ENCODE measurements around the gene TMCC3. TPM values are rescaled to one million over a fixed set of nuclear protein-coding genes. Genes with fewer than 3 reads are reported as not detected.
"Not testable (repeated sequence)": the region's sequence is repeated elsewhere in the genome, so short reads cannot be mapped to it uniquely, and the experiment has no call there.

Gene TMCC3
- polyA plus RNA-seq, 1 donor (not counting 4 experiments of a cell fraction or from before 2014, with no cell fraction given), result 18.9 TPM

GRCh38 chr12:94694732-94695131 lies 44.4 kb upstream of the TMCC3 start:
- FAIRE-seq (no peak), DNase-seq (ENCODE audit: low read depth, low spot score) (no peak)
- Histone ChIP-seq H3K79me2 (ENCODE audit: control insufficient read depth, insufficient read depth, low read length) (no peaks in the 10 kb centered on the region), H3K4me1 (ENCODE audit: control insufficient read depth, extremely low read depth, insufficient read depth, low read length) (no peaks in the 10 kb centered on the region), H3K27me3 (ENCODE audit: control insufficient read depth, extremely low read depth, insufficient read depth, low read length) (no peaks in the 10 kb centered on the region), H4K20me1 (ENCODE audit: control insufficient read depth, extremely low read depth, insufficient read depth, low read length) (no peaks in the 10 kb centered on the region), H2AFZ (ENCODE audit: control insufficient read depth, low read length) (no peak overlapping the region), H3K27ac (ENCODE audit: control insufficient read depth, insufficient read depth, low read length) (no peak overlapping the region), H3K4me3 (ENCODE audit: control insufficient read depth in 2 of 3, extremely low read depth in 1 of 3, insufficient read depth in 2 of 3, low read depth in 1 of 3, low read length in 3 of 3) (no peak overlapping the region), H3K4me2 (ENCODE audit: control insufficient read depth, extremely low read depth, insufficient read depth, low read depth, low read length) (no peak overlapping the region), H3K9me1 (ENCODE audit: control insufficient read depth, extremely low read depth, insufficient read depth, low read length) (no peaks in the 10 kb centered on the region), H3K9me3 (ENCODE audit: control insufficient read depth, low read depth, low read length) (no peaks in the 10 kb centered on the region), H3K9ac (ENCODE audit: control insufficient read depth, extremely low read depth, insufficient read depth, low read length) (no peak overlapping the region), H3K36me3 (ENCODE audit: control insufficient read depth in 2 of 2, extremely low read depth in 1 of 2, insufficient read depth in 2 of 2, low read length in 2 of 2) (no peaks in the 10 kb centered on the region)
- dilution Hi-C loops (cut with MboI; ENCODE audit: extremely low pct_ligation_motif_present, low sequenced_read_pairs), result no loop called here
- TF ChIP-seq EZH2 (IDR thresholded peaks at IDR 0.05; ENCODE audit: low read length), result no peak
- TF ChIP-seq, protein P1, sequence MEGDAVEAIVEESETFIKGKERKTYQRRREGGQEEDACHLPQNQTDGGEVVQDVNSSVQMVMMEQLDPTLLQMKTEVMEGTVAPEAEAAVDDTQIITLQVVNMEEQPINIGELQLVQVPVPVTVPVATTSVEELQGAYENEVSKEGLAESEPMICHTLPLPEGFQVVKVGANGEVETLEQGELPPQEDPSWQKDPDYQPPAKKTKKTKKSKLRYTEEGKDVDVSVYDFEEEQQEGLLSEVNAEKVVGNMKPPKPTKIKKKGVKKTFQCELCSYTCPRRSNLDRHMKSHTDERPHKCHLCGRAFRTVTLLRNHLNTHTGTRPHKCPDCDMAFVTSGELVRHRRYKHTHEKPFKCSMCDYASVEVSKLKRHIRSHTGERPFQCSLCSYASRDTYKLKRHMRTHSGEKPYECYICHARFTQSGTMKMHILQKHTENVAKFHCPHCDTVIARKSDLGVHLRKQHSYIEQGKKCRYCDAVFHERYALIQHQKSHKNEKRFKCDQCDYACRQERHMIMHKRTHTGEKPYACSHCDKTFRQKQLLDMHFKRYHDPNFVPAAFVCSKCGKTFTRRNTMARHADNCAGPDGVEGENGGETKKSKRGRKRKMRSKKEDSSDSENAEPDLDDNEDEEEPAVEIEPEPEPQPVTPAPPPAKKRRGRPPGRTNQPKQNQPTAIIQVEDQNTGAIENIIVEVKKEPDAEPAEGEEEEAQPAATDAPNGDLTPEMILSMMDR (optimal IDR thresholded peaks at IDR 0.05 in 1 of 3, IDR thresholded peaks at IDR 0.05 in 1 of 3, conservative IDR thresholded peaks at IDR 0.05 in 1 of 3; ENCODE audit: extremely low read depth in 1 of 3, insufficient read depth in 2 of 3, low read length in 3 of 3), result no peak

DNA sequence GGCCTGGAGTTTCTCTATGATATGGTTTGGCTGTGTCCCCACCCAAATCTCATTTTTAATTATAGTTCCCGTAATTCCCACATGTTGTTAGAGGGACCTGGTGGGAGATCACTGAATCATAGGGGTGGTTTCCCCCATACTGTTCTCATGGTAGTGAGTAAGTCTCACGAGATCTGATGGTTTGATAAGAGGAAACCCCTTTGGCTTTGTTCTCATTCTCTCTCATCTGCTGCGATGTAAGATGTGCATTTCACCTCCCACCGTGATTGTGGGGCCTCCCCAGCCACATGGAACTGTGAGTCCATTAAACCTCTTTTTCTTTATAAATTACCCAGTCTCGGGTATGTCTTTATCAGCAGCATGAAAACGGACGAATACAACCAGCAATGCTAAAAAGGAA lies 42.5 kb upstream of the TMCC3 start:
- H3K9me3 ChIP-seq (ENCODE audit: control insufficient read depth, low read depth, low read length); H3K4me1 ChIP-seq (ENCODE audit: control insufficient read depth, extremely low read depth, insufficient read depth, low read length); H3K9ac ChIP-seq (ENCODE audit: control insufficient read depth, extremely low read depth, insufficient read depth, low read length); H3K79me2 ChIP-seq (ENCODE audit: control insufficient read depth, insufficient read depth, low read length); FAIRE-seq; H2AFZ ChIP-seq (ENCODE audit: control insufficient read depth, low read length); H4K20me1 ChIP-seq (ENCODE audit: control insufficient read depth, extremely low read depth, insufficient read depth, low read length); DNase-seq (ENCODE audit: low read depth, low spot score); H3K36me3 ChIP-seq (ENCODE audit: control insufficient read depth in 2 of 2, extremely low read depth in 1 of 2, insufficient read depth in 2 of 2, low read length in 2 of 2); H3K4me3 ChIP-seq (ENCODE audit: control insufficient read depth in 2 of 3, extremely low read depth in 1 of 3, insufficient read depth in 2 of 3, low read depth in 1 of 3, low read length in 3 of 3); H3K4me2 ChIP-seq (ENCODE audit: control insufficient read depth, extremely low read depth, insufficient read depth, low read depth, low read length); H3K27me3 ChIP-seq (ENCODE audit: control insufficient read depth, extremely low read depth, insufficient read depth, low read length); H3K27ac ChIP-seq (ENCODE audit: control insufficient read depth, insufficient read depth, low read length); H3K9me1 ChIP-seq (ENCODE audit: control insufficient read depth, extremely low read depth, insufficient read depth, low read length); dilution Hi-C loops (cut with MboI; ENCODE audit: extremely low pct_ligation_motif_present, low sequenced_read_pairs): not testable (repeated sequence)

- Histone ChIP-seq H3K79me2 (ENCODE audit: control insufficient read depth, insufficient read depth, low read length) (no peaks in the 10 kb centered on the region), H3K36me3 (ENCODE audit: control insufficient read depth in 2 of 2, extremely low read depth in 1 of 2, insufficient read depth in 2 of 2, low read length in 2 of 2) (no peaks in the 10 kb centered on the region), H3K9me1 (ENCODE audit: control insufficient read depth, extremely low read depth, insufficient read depth, low read length) (no peaks in the 10 kb centered on the region), H3K27me3 (ENCODE audit: control insufficient read depth, extremely low read depth, insufficient read depth, low read length) (no peaks in the 10 kb centered on the region), H3K4me1 (ENCODE audit: control insufficient read depth, extremely low read depth, insufficient read depth, low read length) (no peaks in the 10 kb centered on the region), H4K20me1 (ENCODE audit: control insufficient read depth, extremely low read depth, insufficient read depth, low read length) (no peaks in the 10 kb centered on the region), H2AFZ (ENCODE audit: control insufficient read depth, low read length) (no peak overlapping the region), H3K4me3 (ENCODE audit: control insufficient read depth in 2 of 3, extremely low read depth in 1 of 3, insufficient read depth in 2 of 3, low read depth in 1 of 3, low read length in 3 of 3) (no peak overlapping the region), H3K4me2 (ENCODE audit: control insufficient read depth, extremely low read depth, insufficient read depth, low read depth, low read length) (no peak overlapping the region), H3K9me3 (ENCODE audit: control insufficient read depth, low read depth, low read length) (no peaks in the 10 kb centered on the region), H3K27ac (ENCODE audit: control insufficient read depth, insufficient read depth, low read length) (no peak overlapping the region), H3K9ac (ENCODE audit: control insufficient read depth, extremely low read depth, insufficient read depth, low read length) (no peak overlapping the region)
- no peak for FAIRE-seq
- dilution Hi-C loops (cut with MboI; ENCODE audit: extremely low pct_ligation_motif_present, low sequenced_read_pairs), result no loop called here
- no peak for TF ChIP-seq EZH2 (IDR thresholded peaks at IDR 0.05; ENCODE audit: low read length)
- TF ChIP-seq, protein P1 (optimal IDR thresholded peaks at IDR 0.05 in 1 of 3, IDR thresholded peaks at IDR 0.05 in 1 of 3, conservative IDR thresholded peaks at IDR 0.05 in 1 of 3; ENCODE audit: extremely low read depth in 1 of 3, insufficient read depth in 2 of 3, low read length in 3 of 3), result no peak
- DNase-seq (ENCODE audit: low read depth, low spot score), result no peak
These were observed 39.9 kb upstream of the TMCC3 start for GRCh38 chr12:94690198-94690771.

Data from keratinocyte (primary cell).